Left ventricle myocardium inferior (tissue), 1 donor: ENCODE data around the gene CERS5. TPM values are rescaled to one million over a fixed set of nuclear protein-coding genes. Genes with fewer than 3 reads are reported as not detected.

Experiments used
- DNase-seq: peaks from one replicate; pipeline ENCODE4 v3.0.0-alpha.2; 2020
- H3K27ac ChIP-seq: fragments of 200-600 bp; replicated peaks from 2 replicates; pipeline ENCODE4 v1.8.0; 2021
- H3K27me3 ChIP-seq: fragments of 200-600 bp; 2 replicates; pipeline ENCODE4 v1.8.0; 2021; ENCODE audit warnings: low read depth
- H3K36me3 ChIP-seq: fragments of 200-600 bp; 2 replicates; pipeline ENCODE4 v1.8.0; 2021
- H3K4me1 ChIP-seq: fragments of 200-600 bp; 2 replicates; pipeline ENCODE4 v1.8.0; 2021
- H3K4me3 ChIP-seq: fragments of 200-600 bp; 2 replicates; pipeline ENCODE4 v1.8.0; 2021; ENCODE audit warnings: mild to moderate bottlenecking, moderate library complexity
- H3K9me3 ChIP-seq: fragments of 200-600 bp; replicated peaks from 2 replicates; pipeline ENCODE4 v1.8.0; 2021
- CTCF ChIP-seq: fragments of 200-600 bp; IDR thresholded peaks from 2 replicates; pipeline ENCODE4 v1.8.0; 2021; ENCODE audit warnings: antibody characterized with exemption, mild to moderate bottlenecking, borderline replicate concordance
- intact Hi-C: fragments of 100-400 bp; cut with micrococcal nuclease; formaldehyde crosslinking; loops from one replicate; pipeline ENCODE4 v1.11.0; 2022
- total RNA-seq: library from RNA; stranded (reverse); fragmentation: NEBNext Ultra II Directional; extraction: Animal tissue kit (Norgen Biotek cat#: 25700); gene quantifications from one replicate; pipeline ENCODE4 v1.2.1, GENCODE V29; 2021
- donor health status: DM: no; HTN: yes; CAD: no; lungs with severe emphysema.

The CERS5 gene
- total RNA-seq, 1 donor from 2014 or later: 7.6 TPM

GRCh38 chr12:50192908-50193307 is 25.7 kb upstream of the CERS5 start:
- Histone ChIP-seq H3K4me1 (peaks cover 7% of the 10 kb centered on the region), H3K36me3 (peaks cover 67% of the 10 kb centered on the region), H3K4me3 (no peak overlapping the region), H3K27ac (no peak overlapping the region), H3K9me3 (no peaks in the 10 kb centered on the region), H3K27me3 (no peaks in the 10 kb centered on the region)
- DNase-seq: no peak
- TF ChIP-seq CTCF: no peak
- intact Hi-C loops: no loop called here

- no peaks in the 10 kb centered on the region for H3K9me3 ChIP-seq
- TF ChIP-seq CTCF: no peak
- H3K4me3 ChIP-seq: no peak overlapping the region
- H3K27me3 ChIP-seq: no peaks in the 10 kb centered on the region
- peaks cover 14% of the 10 kb centered on the region for H3K4me1 ChIP-seq
- peaks cover 60% of the 10 kb centered on the region for H3K36me3 ChIP-seq
- intact Hi-C loops: no loop called here
- no peak overlapping the region for H3K27ac ChIP-seq
- no peak for DNase-seq
Measured at GRCh38 chr12:50192236-50192635, 25.1 kb upstream of the CERS5 start.

- Histone ChIP-seq H3K36me3 (peaks cover 48% of the 10 kb centered on the region), H3K9me3 (no peaks in the 10 kb centered on the region), H3K4me1 (peaks cover 25% of the 10 kb centered on the region), H3K27me3 (no peaks in the 10 kb centered on the region), H3K4me3 (no peak overlapping the region), H3K27ac (no peak overlapping the region)
- DNase-seq: no peak
- no peak for TF ChIP-seq CTCF
- intact Hi-C loops: no loop called here
Measured at GRCh38 chr12:50190859-50191258, 23.7 kb upstream of the CERS5 start.

GRCh38 chr12:50188875-50189575 is 21.9 kb upstream of the CERS5 start:
- TF ChIP-seq CTCF: no peak
- Histone ChIP-seq H3K27ac (no peak overlapping the region), H3K36me3 (peaks cover 30% of the 10 kb centered on the region), H3K4me1 (peaks cover 41% of the 10 kb centered on the region), H3K9me3 (no peaks in the 10 kb centered on the region), H3K27me3 (no peaks in the 10 kb centered on the region), H3K4me3 (no peak overlapping the region)
- intact Hi-C loops: no loop called here
- no peak for DNase-seq

- H3K4me3 ChIP-seq: no peak overlapping the region
- no peak for DNase-seq
- intact Hi-C loops: no loop called here
- no peak for TF ChIP-seq CTCF
- H3K27ac ChIP-seq: no peak overlapping the region
- no peaks in the 10 kb centered on the region for H3K9me3 ChIP-seq
- H3K36me3 ChIP-seq: peaks cover 26% of the 10 kb centered on the region
- peaks cover 43% of the 10 kb centered on the region for H3K4me1 ChIP-seq
- no peaks in the 10 kb centered on the region for H3K27me3 ChIP-seq
Measured at GRCh38 chr12:50188241-50188781, 21.1 kb upstream of the CERS5 start.
